GM23338 (cell line): ENCODE measurements around the gene MRPS34. TPM values are rescaled to one million over a fixed set of nuclear protein-coding genes. Genes with fewer than 3 reads are reported as not detected.

Source experiments
- ATAC-seq: fragments of 200-7000 bp; cut with Tn5 transposase; 3 replicates; pipeline ENCODE4 v1.9.1; 2020
- DNase-seq: peaks from one replicate; pipeline ENCODE4 v3.0.0-alpha.2; 2015; ENCODE audit warnings: low spot score
- H2AFZ ChIP-seq: fragments of 200-600 bp; sonication (generic); 2 replicates; pipeline ENCODE4 v1.8.0; 2016; ENCODE audit warnings: antibody characterized with exemption, mild to moderate bottlenecking, moderate library complexity
- H3F3A ChIP-seq: fragments of 200-600 bp; sonication (generic); replicated peaks from 2 replicates; pipeline ENCODE4 v1.8.0; 2017; ENCODE audit warnings: antibody characterized with exemption, mixed run types, low read depth
- H3K27ac ChIP-seq: fragments of 200-600 bp; sonication (generic); 2 replicates; pipeline ENCODE4 v1.6.1; 2016; ENCODE audit warnings: low read depth
- H3K27me3 ChIP-seq: fragments of 200-600 bp; sonication (generic); 2 replicates; pipeline ENCODE4 v1.8.0; 2016; ENCODE audit warnings: mild to moderate bottlenecking, mixed run types, moderate library complexity; ENCODE audit not compliant: insufficient read depth
- H3K36me3 ChIP-seq: fragments of 200-600 bp; sonication (generic); 2 replicates; pipeline ENCODE4 v1.8.0; 2016; ENCODE audit warnings: mild to moderate bottlenecking; ENCODE audit not compliant: insufficient read depth
- H3K4me1 ChIP-seq: fragments of 200-600 bp; sonication (generic); 2 replicates; pipeline ENCODE4 v1.8.0; 2016; ENCODE audit warnings: mild to moderate bottlenecking, moderate library complexity; ENCODE audit not compliant: insufficient read depth
- H3K4me2 ChIP-seq: fragments of 200-600 bp; sonication (generic); 2 replicates; pipeline ENCODE4 v1.7.1; 2017; ENCODE audit warnings: mixed run types
- H3K4me3 ChIP-seq: fragments of 200-600 bp; sonication (generic); 2 replicates; pipeline ENCODE4 v1.6.1; 2016; ENCODE audit warnings: mixed run types
- H3K79me2 ChIP-seq: fragments of 200-600 bp; sonication (generic); replicated peaks from 2 replicates; pipeline ENCODE4 v1.8.0; 2017; ENCODE audit warnings: mild to moderate bottlenecking; ENCODE audit not compliant: insufficient read depth
- H3K9me2 ChIP-seq: fragments of 200-600 bp; sonication (generic); 2 replicates; pipeline ENCODE4 v1.8.0; 2017; ENCODE audit not compliant: insufficient read depth
- H4K20me1 ChIP-seq: fragments of 200-600 bp; sonication (generic); replicated peaks from 2 replicates; pipeline ENCODE4 v1.8.0; 2017; ENCODE audit warnings: mild to moderate bottlenecking; ENCODE audit not compliant: insufficient read depth
- H3K27ac Mint-ChIP-seq: 2 replicates; pipeline ENCODE4 v1.8.0; 2020; ENCODE audit warnings: inconsistent platforms, mild to moderate bottlenecking, moderate library complexity, mixed read lengths
- H3K27me3 Mint-ChIP-seq: 3 replicates; pipeline ENCODE4 v1.8.0; 2022; ENCODE audit warnings: low read depth, mild to moderate bottlenecking, moderate library complexity, mixed read lengths, inconsistent platforms; ENCODE audit not compliant: insufficient read depth, poor library complexity
- H3K36me3 Mint-ChIP-seq: 3 replicates; pipeline ENCODE4 v1.8.0; 2021; ENCODE audit warnings: low read depth, mild to moderate bottlenecking, inconsistent platforms, moderate library complexity, mixed read lengths
- H3K4me1 Mint-ChIP-seq: 3 replicates; pipeline ENCODE4 v1.8.0; 2020; ENCODE audit warnings: mild to moderate bottlenecking, inconsistent platforms, mixed read lengths
- H3K4me3 Mint-ChIP-seq: 3 replicates; pipeline ENCODE4 v1.8.0; 2021; ENCODE audit warnings: moderate library complexity, mild to moderate bottlenecking, inconsistent platforms, mixed read lengths
- H3K9me3 Mint-ChIP-seq: 3 replicates; pipeline ENCODE4 v1.8.0; 2020; ENCODE audit warnings: moderate library complexity, mild to moderate bottlenecking, inconsistent platforms, mixed read lengths
- CREB1 ChIP-seq: fragments of 250-450 bp; sonication (Bioruptor Pico); IDR thresholded peaks from 2 replicates; pipeline ENCODE4 v1.5.0; 2020; ENCODE audit warnings: low read depth, mild to moderate bottlenecking, moderate library complexity
- CTCF ChIP-seq, 2 experiments: fragments of 200-600 bp in 1 of 2; sonication (generic) in 1 of 2; conservative IDR thresholded peaks; 2 replicates each; pipeline versions ENCODE4 v1.5.1 to v1.6.1; 2016 to 2017; ENCODE audit warnings: antibody characterized with exemption in 2 of 2, low read depth in 2 of 2, mild to moderate bottlenecking in 2 of 2, moderate library complexity in 1 of 2
- ETS1 ChIP-seq: IDR thresholded peaks from 2 replicates; pipeline ENCODE4 v1.6.1; 2016; ENCODE audit warnings: antibody characterized with exemption
- EZH2 ChIP-seq: fragments of 200-600 bp; sonication (generic); IDR thresholded peaks from one replicate; pipeline ENCODE4 v1.8.0; 2017; ENCODE audit warnings: antibody characterized with exemption, mild to moderate bottlenecking, low read depth; ENCODE audit not compliant: unreplicated experiment
- EZH2phosphoT487 ChIP-seq: fragments of 200-600 bp; sonication (generic); IDR thresholded peaks from one replicate; pipeline ENCODE4 v1.8.1; 2018; ENCODE audit warnings: antibody characterized with exemption; ENCODE audit not compliant: unreplicated experiment
- JUNB ChIP-seq: IDR thresholded peaks from one replicate; pipeline ENCODE4 v1.6.1; 2016; ENCODE audit warnings: antibody characterized with exemption; ENCODE audit not compliant: unreplicated experiment
- NANOG ChIP-seq: IDR thresholded peaks from 2 replicates; pipeline ENCODE4 v1.6.1; 2016; ENCODE audit warnings: antibody characterized with exemption, borderline replicate concordance
- POLR2AphosphoS5 ChIP-seq: IDR thresholded peaks from 2 replicates; pipeline ENCODE4 v1.6.1; 2016; ENCODE audit warnings: antibody characterized with exemption, low read depth
- REST ChIP-seq: IDR thresholded peaks from one replicate; pipeline ENCODE4 v1.6.1; 2018; ENCODE audit warnings: antibody characterized with exemption; ENCODE audit not compliant: unreplicated experiment
- STAT1 ChIP-seq: IDR thresholded peaks from one replicate; pipeline ENCODE4 v1.6.1; 2016; ENCODE audit warnings: antibody characterized with exemption; ENCODE audit not compliant: unreplicated experiment
- ZNF114 ChIP-seq: fragments of 250-450 bp; sonication (Bioruptor Pico); IDR thresholded peaks from 2 replicates; pipeline ENCODE4 v1.5.0; 2020; ENCODE audit warnings: mild to moderate bottlenecking, moderate library complexity
- ZNF331 ChIP-seq: fragments of 250-450 bp; sonication (Bioruptor Pico); IDR thresholded peaks from 2 replicates; pipeline ENCODE4 v1.5.0; 2020; ENCODE audit warnings: low read depth, mild to moderate bottlenecking, moderate library complexity
- ZNF462 ChIP-seq: fragments of 250-450 bp; sonication (Bioruptor Pico); IDR thresholded peaks from 2 replicates; pipeline ENCODE4 v1.5.0; 2020; ENCODE audit warnings: mild to moderate bottlenecking, moderate library complexity
- polyA plus RNA-seq: library from polyadenylated mRNA; unstranded; fragments of >200 nt; fragmentation: Nextera tagmentation; extraction: Ambion mirVana; gene quantifications from 2 replicates; pipeline ENCODE4 v1.2.1, GENCODE V29; 2016
- total RNA-seq: library from RNA; depleted of rRNA; stranded (reverse); fragments of >200 nt; shearing (Covaris generic); gene quantifications from 2 replicates; pipeline ENCODE4 v1.2.3, GENCODE V29; 2014

MRPS34 gene
- total and polyA plus RNA-seq, 2 experiments from 2014 or later, result 248 to 391 TPM

GRCh38 chr16:1817276-1817589 is 44.3 kb upstream of the MRPS34 start:
- peaks cover 4% of the 10 kb centered on the region for H3K27me3 Mint-ChIP-seq
- no peaks in the 10 kb centered on the region for H3K4me1 Mint-ChIP-seq
- H3K4me3 Mint-ChIP-seq, result no peak overlapping the region
- no peak overlapping the region for H3K4me2 ChIP-seq
- H3K27me3 ChIP-seq, result no peaks in the 10 kb centered on the region
- no peaks in the 10 kb centered on the region; the same call in 1 of the 2 replicates for H3F3A ChIP-seq
- no peak for TF ChIP-seq EZH2
- TF ChIP-seq CREB1 (CRISPR knock-in tag), result no peak
- TF ChIP-seq ZNF114 (CRISPR knock-in tag), result no peak
- no peak for TF ChIP-seq JUNB
- TF ChIP-seq POLR2AphosphoS5, result no peak
- TF ChIP-seq STAT1, result no peak
- TF ChIP-seq CTCF (conservative IDR thresholded peaks at IDR 0.05; ENCODE audit: low read depth in 2 of 2), result no peak
- no peak for TF ChIP-seq EZH2phosphoT487
- no peak for TF ChIP-seq ZNF462
- no peak for TF ChIP-seq ZNF331 (CRISPR knock-in tag)
- TF ChIP-seq NANOG, result no peak
- no peak for TF ChIP-seq ETS1
- no peak for TF ChIP-seq REST
- H3K4me1 ChIP-seq, result no peaks in the 10 kb centered on the region
- no peaks in the 10 kb centered on the region for H3K9me2 ChIP-seq
- no peak overlapping the region for H3K27ac ChIP-seq
- H2AFZ ChIP-seq, result no peak overlapping the region
- no peak for DNase-seq
- no peaks in the 10 kb centered on the region; the same call in 1 of the 2 replicates for H3K79me2 ChIP-seq
- no peak overlapping the region for H3K4me3 ChIP-seq
- H3K27ac Mint-ChIP-seq, result no peak overlapping the region
- no peaks in the 10 kb centered on the region for H3K36me3 ChIP-seq
- H3K9me3 Mint-ChIP-seq, result no peaks in the 10 kb centered on the region
- H3K36me3 Mint-ChIP-seq, result peaks cover 6% of the 10 kb centered on the region; the same call in 2 of the 3 replicates
- no peaks in the 10 kb centered on the region; the same call in 1 of the 2 replicates for H4K20me1 ChIP-seq
- no peak for ATAC-seq
